SU-DHL-6 (cell line): ENCODE data around the gene OR6C70.
"Not testable (repeated sequence)": the region's sequence is repeated elsewhere in the genome, so short reads cannot be mapped to it uniquely, and the experiment has no call there.

Experiments used
- EZH2phosphoT487 ChIP-seq: fragments of 200-600 bp; sonication (generic), shearing (Covaris generic); conservative IDR thresholded peaks from 2 replicates; pipeline ENCODE4 v1.6.1; 2018; ENCODE audit warnings: mild to moderate bottlenecking, antibody characterized with exemption, low read length, moderate library complexity, mixed read lengths
- TF ChIP-seq, protein P1 (sequence below): fragments of 200-600 bp; sonication (generic); IDR thresholded peaks from one replicate; pipeline ENCODE4 v1.5.1; 2017; ENCODE audit warnings: antibody characterized with exemption, mild to moderate bottlenecking, low read length, moderate library complexity; ENCODE audit not compliant: insufficient read depth, poor library complexity, severe bottlenecking

DNA sequence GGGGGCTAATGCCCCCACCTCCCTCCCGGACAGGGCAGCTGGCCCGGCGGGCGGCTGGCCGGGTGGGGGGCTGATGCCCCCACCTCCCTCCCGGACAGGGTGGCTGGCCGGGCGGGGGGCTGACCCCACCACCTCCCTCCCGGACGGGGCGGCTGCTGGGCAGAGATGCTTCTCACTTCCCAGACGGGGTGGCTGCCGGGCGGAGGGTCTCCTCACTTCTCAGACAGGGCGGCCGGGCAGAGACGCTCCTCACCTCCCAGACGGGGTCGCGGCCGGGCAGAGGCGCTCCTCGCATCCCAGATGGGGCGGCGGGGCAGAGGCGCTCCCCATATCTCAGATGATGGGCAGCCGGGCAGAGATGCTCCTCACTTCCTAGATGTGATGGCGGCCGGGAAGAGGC is 9.2 kb upstream of the OR6C70 start:
- TF ChIP-seq, protein P1, sequence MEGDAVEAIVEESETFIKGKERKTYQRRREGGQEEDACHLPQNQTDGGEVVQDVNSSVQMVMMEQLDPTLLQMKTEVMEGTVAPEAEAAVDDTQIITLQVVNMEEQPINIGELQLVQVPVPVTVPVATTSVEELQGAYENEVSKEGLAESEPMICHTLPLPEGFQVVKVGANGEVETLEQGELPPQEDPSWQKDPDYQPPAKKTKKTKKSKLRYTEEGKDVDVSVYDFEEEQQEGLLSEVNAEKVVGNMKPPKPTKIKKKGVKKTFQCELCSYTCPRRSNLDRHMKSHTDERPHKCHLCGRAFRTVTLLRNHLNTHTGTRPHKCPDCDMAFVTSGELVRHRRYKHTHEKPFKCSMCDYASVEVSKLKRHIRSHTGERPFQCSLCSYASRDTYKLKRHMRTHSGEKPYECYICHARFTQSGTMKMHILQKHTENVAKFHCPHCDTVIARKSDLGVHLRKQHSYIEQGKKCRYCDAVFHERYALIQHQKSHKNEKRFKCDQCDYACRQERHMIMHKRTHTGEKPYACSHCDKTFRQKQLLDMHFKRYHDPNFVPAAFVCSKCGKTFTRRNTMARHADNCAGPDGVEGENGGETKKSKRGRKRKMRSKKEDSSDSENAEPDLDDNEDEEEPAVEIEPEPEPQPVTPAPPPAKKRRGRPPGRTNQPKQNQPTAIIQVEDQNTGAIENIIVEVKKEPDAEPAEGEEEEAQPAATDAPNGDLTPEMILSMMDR: not testable (repeated sequence)
- not testable (repeated sequence) for TF ChIP-seq EZH2phosphoT487
